B cell (primary cell): ENCODE results near the gene SEH1L. TPM values are rescaled to one million over a fixed set of nuclear protein-coding genes. Genes with fewer than 3 reads are reported as not detected.

ENCODE experiments used
- ATAC-seq: fragments of 200-7000 bp; cut with Tn5 transposase; one replicate; pipeline ENCODE4 v1.10.0; 2021; ENCODE audit warnings: low read depth, mild to moderate bottlenecking, moderate number of reproducible peaks, moderate library complexity
- CTCF ChIA-PET: fragments of 350-600 bp; sonication (Branson Sonifier 250); formaldehyde crosslinking; loops from one replicate; lab custom pipeline; 2021; ENCODE audit warnings: antibody characterized with exemption, inconsistent platforms; lab: Charles Lee
- POLR2A ChIA-PET: fragments of 350-600 bp; sonication (Branson Sonifier 250); formaldehyde crosslinking; loops from one replicate; lab custom pipeline; 2021; ENCODE audit warnings: antibody characterized with exemption; lab: Charles Lee
- DNase-seq: peaks from one replicate; pipeline ENCODE4 v3.0.0; 2013
- H2AFZ ChIP-seq: 2 replicates; pipeline ENCODE4 v1.6.1; 2012; ENCODE audit warnings: mild to moderate bottlenecking, low read depth, low read length; ENCODE audit not compliant: insufficient read depth, poor library complexity, severe bottlenecking
- H3K27ac ChIP-seq, 2 donors: 1 replicate in 1 of 2; 2 replicates in 1 of 2; pipeline ENCODE4 v1.5.1; 2012 to 2013; ENCODE audit warnings: low read length in 2 of 2, mild to moderate bottlenecking in 2 of 2, moderate library complexity in 1 of 2
- H3K27me3 ChIP-seq, 4 experiments: fragments of 200-600 bp in 1 of 4; sonication (generic) in 1 of 4; replicated peaks in 1 of 4; 1 replicate in 2 of 4; 2 replicates in 2 of 4; pipeline versions ENCODE4 v1.6.1 to v1.7.0; 2013 to 2016; ENCODE audit warnings: low read length in 3 of 4, mild to moderate bottlenecking in 2 of 4, mixed read lengths in 1 of 4, moderate library complexity in 1 of 4; ENCODE audit not compliant: insufficient read depth in 4 of 4, control insufficient read depth in 3 of 4; ENCODE audit errors: control extremely low read depth in 1 of 4
- H3K36me3 ChIP-seq, 2 experiments: replicated peaks in 1 of 2; 1 replicate in 1 of 2; 2 replicates in 1 of 2; pipeline versions ENCODE4 v1.6.1 to v1.7.1; 2013; ENCODE audit warnings: low read length in 1 of 2; ENCODE audit not compliant: insufficient read depth in 2 of 2, control insufficient read depth in 1 of 2; ENCODE audit errors: control extremely low read depth in 1 of 2, extremely low read depth in 1 of 2
- H3K4me1 ChIP-seq, 2 donors: fragments of 200-600 bp in 1 of 2; sonication (generic) in 1 of 2; 1 replicate in 1 of 2; 2 replicates in 1 of 2; pipeline versions ENCODE4 v1.5.1 to v1.6.1; 2013 to 2017; ENCODE audit warnings: low read length in 2 of 2; ENCODE audit not compliant: control insufficient read depth in 2 of 2, insufficient read depth in 2 of 2
- H3K4me2 ChIP-seq: replicated peaks from 2 replicates; pipeline ENCODE3; 2012; ENCODE audit warnings: mild to moderate bottlenecking, low read depth, low read length; ENCODE audit not compliant: poor library complexity, severe bottlenecking
- H3K4me3 ChIP-seq, 5 experiments: fragments of 200-600 bp in 1 of 5; sonication (generic) in 1 of 5; 1 replicate in 3 of 5; 2 replicates in 2 of 5; pipeline versions ENCODE4 v1.5.1 to v1.7.0; 2011 to 2016; ENCODE audit warnings: low read length in 4 of 5, mild to moderate bottlenecking in 4 of 5, low read depth in 2 of 5, control low read depth in 1 of 5, moderate library complexity in 1 of 5; ENCODE audit not compliant: insufficient read depth in 1 of 5; ENCODE audit errors: control extremely low read depth in 1 of 5, extremely low read depth in 1 of 5
- H3K79me2 ChIP-seq: fragments of 200-600 bp; sonication (generic); one replicate; pipeline ENCODE4 v1.6.0; 2016; ENCODE audit warnings: low read length; ENCODE audit not compliant: control insufficient read depth, insufficient read depth
- H3K9ac ChIP-seq: fragments of 200-600 bp; sonication (generic); 2 replicates; pipeline ENCODE4 v1.6.1; 2017; ENCODE audit warnings: mild to moderate bottlenecking, low read length, moderate library complexity
- H3K9me3 ChIP-seq, 3 donors: one replicate each; pipeline versions ENCODE4 v1.6.1 to v1.7.1; 2013; ENCODE audit warnings: low read length in 2 of 3; ENCODE audit not compliant: control insufficient read depth in 2 of 3, insufficient read depth in 1 of 3; ENCODE audit errors: control extremely low read depth in 1 of 3
- H4K20me1 ChIP-seq: 2 replicates; pipeline ENCODE4 v1.6.0; 2012; ENCODE audit warnings: mild to moderate bottlenecking, low read length; ENCODE audit not compliant: insufficient read depth, control insufficient read depth, poor library complexity, severe bottlenecking
- H3K27ac Mint-ChIP-seq: one replicate; pipeline ENCODE4 v1.8.0; 2021; ENCODE audit warnings: mixed read lengths
- H3K27me3 Mint-ChIP-seq: one replicate; pipeline ENCODE4 v1.8.0; 2021; ENCODE audit warnings: mixed read lengths
- H3K4me1 Mint-ChIP-seq: one replicate; pipeline ENCODE4 v1.8.0; 2021; ENCODE audit warnings: mixed read lengths
- H3K4me3 Mint-ChIP-seq: one replicate; pipeline ENCODE4 v1.8.0; 2021; ENCODE audit warnings: mixed read lengths
- H3K9me3 Mint-ChIP-seq: one replicate; pipeline ENCODE4 v1.8.0; 2022; ENCODE audit warnings: mixed read lengths; ENCODE audit not compliant: insufficient read depth
- CTCF ChIP-seq: fragments of 200-600 bp; IDR thresholded peaks from one replicate; pipeline ENCODE4 v1.8.0; 2022; ENCODE audit warnings: antibody characterized with exemption, mild to moderate bottlenecking
- EZH2 ChIP-seq: IDR thresholded peaks from 2 replicates; pipeline ENCODE4 v1.6.1; 2012; ENCODE audit warnings: borderline replicate concordance, low read depth, mild to moderate bottlenecking, moderate library complexity, low read length; ENCODE audit not compliant: insufficient read depth, poor library complexity, severe bottlenecking
- WGBS: methylation state at CpG from one replicate; pipeline ENCODE4 v1.1.5; 2013; ENCODE audit warnings: missing lambda C conversion rate; ENCODE audit not compliant: insufficient coverage; 5-methylcytosine and 5-hydroxymethylcytosine counted together
- intact Hi-C: fragments of 100-400 bp; cut with micrococcal nuclease; formaldehyde crosslinking; loops from one replicate; pipeline ENCODE4 v1.10.0; 2022
- polyA plus RNA-seq: library from polyadenylated mRNA; depleted of rRNA; stranded (reverse); fragments of >200 nt; gene quantifications from 2 replicates; pipeline ENCODE4 v1.2.3, GENCODE V29; 2012
- total RNA-seq, 2 donors: library from RNA; stranded (reverse); fragments of 120-200 nt in 1 of 2; gene quantifications; 1 replicate in 1 of 2; 2 replicates in 1 of 2; pipeline versions ENCODE4 v1.2.3 to v1.2.4, GENCODE V29; 2013 to 2022

Gene SEH1L
- total and polyA plus RNA-seq, 2 donors (not counting 1 experiment from before 2014, with no cell fraction given), result 8.7 to 46.4 TPM

- H3K4me3 ChIP-seq, result peak overlapping the region in 4 of 5 experiments; percentile 63 to 97 (median 80)
- ChIA-PET POLR2A (interaction anchor here (1.4 kb wide), 1 partner anchor 106 kb away, joined by 5 read pairs; the partner anchor contains the start of gene PTPN2), CTCF (interaction anchor here (0.6 to 1.4 kb wide), 3 partner anchors 10 to 613 kb away, joined by 4 to 5 read pairs (median 4); partner anchors contain the start of genes AFG3L2 and SEH1L)
- no peak overlapping the region for H3K27ac ChIP-seq
- H3K4me1 ChIP-seq, result peaks cover 19 to 25% of the 10 kb centered on the region in 2 donors
- no peaks in the 10 kb centered on the region for H3K9me3 ChIP-seq
- Mint-ChIP-seq H3K4me3 (peak overlapping the region; percentile 99), H3K27me3 (no peaks in the 10 kb centered on the region), H3K27ac (peak overlapping the region; percentile 47), H3K9me3 (no peaks in the 10 kb centered on the region), H3K4me1 (peaks cover 36% of the 10 kb centered on the region)
- peaks cover 39% of the 10 kb centered on the region for H3K79me2 ChIP-seq
- TF ChIP-seq CTCF, result no peak
- TF ChIP-seq EZH2, result no peak
- ATAC-seq (no peak), DNase-seq (no peak)
- H2AFZ ChIP-seq, result peak overlapping the region; percentile 97
- no peaks in the 10 kb centered on the region for H3K27me3 ChIP-seq
- H3K36me3 ChIP-seq, result peaks cover 2 to 10% of the 10 kb centered on the region in 2 experiments
- intact Hi-C loops, result loop anchor here (5.0 kb wide), 3 partner anchors 153 to 622 kb away; no protein-coding TSS in a partner anchor
- H4K20me1 ChIP-seq, result peaks cover 25% of the 10 kb centered on the region
- peak overlapping the region; percentile 69 for H3K4me2 ChIP-seq
- 45% methylated on average over 2 of the region's 2 CpGs for whole genome bisulfite sequencing
- no peak overlapping the region for H3K9ac ChIP-seq
These were observed 42.3 kb downstream of the SEH1L start for GRCh38 chr18:12990123-12990475.

GRCh38 chr18:12990641-12990966 is 42.8 kb downstream of the SEH1L start:
- H3K9ac ChIP-seq, result peak overlapping the region; percentile 92
- no peaks in the 10 kb centered on the region for H3K27me3 ChIP-seq
- H3K36me3 ChIP-seq, result peaks cover 0 to 8% of the 10 kb centered on the region in 2 experiments
- ATAC-seq, result no peak
- Mint-ChIP-seq H3K9me3 (no peaks in the 10 kb centered on the region), H3K27me3 (no peaks in the 10 kb centered on the region), H3K27ac (peak overlapping the region; percentile 97), H3K4me1 (peaks cover 36% of the 10 kb centered on the region), H3K4me3 (peak overlapping the region; percentile 99)
- no peak for TF ChIP-seq EZH2
- TF ChIP-seq CTCF, result no peak
- no peak for DNase-seq
- peaks cover 44% of the 10 kb centered on the region for H3K79me2 ChIP-seq
- intact Hi-C loops, result loop anchor here (5.0 kb wide), 3 partner anchors 153 to 622 kb away; no protein-coding TSS in a partner anchor
- peak overlapping the region; percentile 97 for H2AFZ ChIP-seq
- WGBS, result 7% methylated on average over 11 of the region's 11 CpGs
- H3K4me1 ChIP-seq, result peaks cover 19 to 25% of the 10 kb centered on the region in 2 donors
- H3K27ac ChIP-seq, result peak overlapping the region in 1 of 2 donors; percentile 60
- H3K9me3 ChIP-seq, result no peaks in the 10 kb centered on the region
- H3K4me2 ChIP-seq, result peak overlapping the region; percentile 69
- H4K20me1 ChIP-seq, result peaks cover 30% of the 10 kb centered on the region
- peak overlapping the region; percentile 63 to 97 (median 84) for H3K4me3 ChIP-seq
- ChIA-PET CTCF (interaction anchor here (0.6 to 1.4 kb wide), 5 partner anchors 9 to 613 kb away, joined by 3 to 5 read pairs (median 4); partner anchors contain the start of genes AFG3L2 and SEH1L), POLR2A (interaction anchor here (1.0 to 1.4 kb wide), 3 partner anchors 42 to 579 kb away, joined by 5 to 8 read pairs (median 6); partner anchors contain the start of genes PTPN2 and SEH1L)
